Activated CD8-positive, alpha-beta T cell treated with anti-CD3 and anti-CD28 coated beads for 36 hours (primary cell): ENCODE data around the gene NUP98. TPM values are rescaled to one million over a fixed set of nuclear protein-coding genes. Genes with fewer than 3 reads are reported as not detected.

Experiments
- ATAC-seq: fragments of 200-7000 bp; cut with Tn5 transposase; one replicate; pipeline ENCODE4 v1.10.0; 2021; ENCODE audit warnings: mild to moderate bottlenecking, moderate library complexity
- CTCF ChIA-PET: fragments of 350-600 bp; sonication (Branson Sonifier 250); formaldehyde crosslinking; loops from one replicate; lab custom pipeline; 2021; ENCODE audit warnings: antibody characterized with exemption; lab: Charles Lee
- POLR2A ChIA-PET: fragments of 350-600 bp; sonication (Branson Sonifier 250); formaldehyde crosslinking; loops from one replicate; lab custom pipeline; 2021; ENCODE audit warnings: antibody characterized with exemption; lab: Charles Lee
- DNase-seq: peaks from one replicate; pipeline ENCODE4 v3.0.0-alpha.2; 2020
- H3K27ac Mint-ChIP-seq: one replicate; pipeline ENCODE4 v1.8.0; 2021; ENCODE audit warnings: mild to moderate bottlenecking, mixed read lengths
- H3K27me3 Mint-ChIP-seq: one replicate; pipeline ENCODE4 v1.8.0; 2021; ENCODE audit warnings: mixed read lengths
- H3K36me3 Mint-ChIP-seq: one replicate; pipeline ENCODE4 v1.8.0; 2021; ENCODE audit warnings: low read depth, mixed read lengths
- H3K4me1 Mint-ChIP-seq: one replicate; pipeline ENCODE4 v1.8.0; 2021; ENCODE audit warnings: low read depth, mixed read lengths
- H3K4me3 Mint-ChIP-seq: one replicate; pipeline ENCODE4 v1.8.0; 2021; ENCODE audit warnings: mild to moderate bottlenecking, moderate library complexity, mixed read lengths
- H3K9me3 Mint-ChIP-seq: one replicate; pipeline ENCODE4 v1.8.0; 2021; ENCODE audit warnings: mixed read lengths
- intact Hi-C: fragments of 100-400 bp; cut with micrococcal nuclease; formaldehyde crosslinking; loops from one replicate; pipeline ENCODE4 v1.10.0; 2022
- total RNA-seq, 2 experiments: library from RNA; stranded (reverse); gene quantifications; one replicate each; pipeline ENCODE4 v1.2.3, GENCODE V29; 2021
- TF ChIP-seq, protein P1 (sequence below): fragments of 200-600 bp; IDR thresholded peaks from one replicate; pipeline ENCODE4 v1.8.0; 2022; ENCODE audit warnings: antibody characterized with exemption, mild to moderate bottlenecking

The NUP98 gene
- total RNA-seq, 2 experiments from 2014 or later = 88.4 to 89.9 TPM

DNA sequence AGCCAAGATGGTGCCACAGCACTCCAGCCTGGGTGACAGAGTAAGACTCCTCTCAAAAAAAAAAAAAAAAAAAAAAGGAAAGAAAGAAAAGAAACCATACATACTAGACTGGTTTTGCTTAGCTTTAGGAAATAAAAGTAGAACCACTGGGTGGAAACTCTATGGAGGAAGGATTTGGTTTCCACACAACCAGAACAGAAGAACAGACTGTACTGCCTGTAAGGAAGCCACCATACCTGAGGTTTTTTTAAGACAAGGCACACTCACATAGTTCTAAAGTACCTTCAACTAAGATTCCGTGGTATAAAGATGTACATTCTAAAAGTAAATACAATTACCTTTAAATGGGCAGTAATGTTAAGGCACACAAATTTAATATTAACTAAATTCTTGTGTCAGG, 58.6 kb downstream of the NUP98 start:
- peaks cover 37% of the 10 kb centered on the region for H3K36me3 Mint-ChIP-seq
- H3K27ac Mint-ChIP-seq = no peak overlapping the region
- H3K9me3 Mint-ChIP-seq = no peaks in the 10 kb centered on the region
- H3K4me3 Mint-ChIP-seq = no peak overlapping the region
- no peak for ATAC-seq
- CTCF ChIA-PET = interaction anchor here (0.9 kb wide), 1 partner anchor 334 kb away, joined by 3 read pairs; no protein-coding TSS in a partner anchor
- H3K27me3 Mint-ChIP-seq = no peaks in the 10 kb centered on the region
- POLR2A ChIA-PET = no interaction called here
- intact Hi-C loops = no loop called here
- no peak for DNase-seq
- TF ChIP-seq, protein P1, sequence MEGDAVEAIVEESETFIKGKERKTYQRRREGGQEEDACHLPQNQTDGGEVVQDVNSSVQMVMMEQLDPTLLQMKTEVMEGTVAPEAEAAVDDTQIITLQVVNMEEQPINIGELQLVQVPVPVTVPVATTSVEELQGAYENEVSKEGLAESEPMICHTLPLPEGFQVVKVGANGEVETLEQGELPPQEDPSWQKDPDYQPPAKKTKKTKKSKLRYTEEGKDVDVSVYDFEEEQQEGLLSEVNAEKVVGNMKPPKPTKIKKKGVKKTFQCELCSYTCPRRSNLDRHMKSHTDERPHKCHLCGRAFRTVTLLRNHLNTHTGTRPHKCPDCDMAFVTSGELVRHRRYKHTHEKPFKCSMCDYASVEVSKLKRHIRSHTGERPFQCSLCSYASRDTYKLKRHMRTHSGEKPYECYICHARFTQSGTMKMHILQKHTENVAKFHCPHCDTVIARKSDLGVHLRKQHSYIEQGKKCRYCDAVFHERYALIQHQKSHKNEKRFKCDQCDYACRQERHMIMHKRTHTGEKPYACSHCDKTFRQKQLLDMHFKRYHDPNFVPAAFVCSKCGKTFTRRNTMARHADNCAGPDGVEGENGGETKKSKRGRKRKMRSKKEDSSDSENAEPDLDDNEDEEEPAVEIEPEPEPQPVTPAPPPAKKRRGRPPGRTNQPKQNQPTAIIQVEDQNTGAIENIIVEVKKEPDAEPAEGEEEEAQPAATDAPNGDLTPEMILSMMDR = no peak
- no peaks in the 10 kb centered on the region for H3K4me1 Mint-ChIP-seq

DNA sequence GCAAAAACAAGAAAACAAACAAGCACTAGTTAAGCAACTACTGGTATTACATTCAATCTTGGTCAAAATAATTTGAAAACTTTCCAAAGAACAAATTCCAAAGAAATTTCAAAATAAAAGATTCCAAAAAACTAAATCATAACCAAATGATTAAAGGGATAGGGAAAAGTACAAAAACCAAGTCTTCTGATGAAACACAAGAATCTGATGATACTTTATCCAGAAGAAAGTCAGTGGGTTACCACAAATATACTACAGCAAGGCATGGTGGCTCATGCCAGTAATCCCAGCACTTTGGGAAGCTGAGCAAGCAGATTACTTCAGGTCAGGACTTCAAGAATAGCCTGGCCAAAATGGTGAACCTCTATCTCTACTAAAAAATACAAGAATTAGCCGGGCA, 59.1 kb downstream of the NUP98 start:
- H3K4me3 Mint-ChIP-seq = no peak overlapping the region
- TF ChIP-seq, protein P1 = no peak
- ATAC-seq = no peak
- H3K27ac Mint-ChIP-seq = no peak overlapping the region
- intact Hi-C loops = no loop called here
- ChIA-PET CTCF (no interaction called here), POLR2A (no interaction called here)
- DNase-seq = no peak
- H3K4me1 Mint-ChIP-seq = no peaks in the 10 kb centered on the region
- no peaks in the 10 kb centered on the region for H3K9me3 Mint-ChIP-seq
- peaks cover 40% of the 10 kb centered on the region for H3K36me3 Mint-ChIP-seq
- H3K27me3 Mint-ChIP-seq = no peaks in the 10 kb centered on the region

DNA sequence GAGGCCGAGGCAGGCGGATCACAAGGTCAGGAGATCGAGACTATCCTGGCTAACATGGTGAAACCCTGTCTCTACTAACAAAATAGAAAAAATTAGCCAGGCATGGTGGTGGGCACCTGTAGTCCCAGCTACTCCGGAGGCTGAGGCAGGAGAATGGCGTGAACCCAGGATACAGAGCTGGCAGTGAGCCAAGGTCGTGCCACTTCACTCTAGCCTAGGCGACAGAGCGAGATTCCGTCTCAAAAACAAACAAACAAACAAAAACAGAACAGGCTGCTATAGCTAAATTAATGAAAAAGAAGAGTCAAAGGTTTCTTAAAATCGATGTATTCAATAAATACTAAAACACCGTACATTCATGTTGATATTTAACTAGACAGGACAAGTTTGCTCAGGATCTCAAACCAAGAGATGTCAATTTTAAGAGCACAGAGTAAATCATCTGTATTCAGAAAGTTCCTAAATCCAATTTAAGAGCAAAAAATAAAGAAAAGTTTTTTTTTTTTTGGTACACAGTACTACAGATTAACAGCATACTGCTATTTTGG, 59.9 kb downstream of the NUP98 start:
- no peak overlapping the region for H3K4me3 Mint-ChIP-seq
- no peak overlapping the region for H3K27ac Mint-ChIP-seq
- ChIA-PET CTCF (no interaction called here), POLR2A (no interaction called here)
- H3K27me3 Mint-ChIP-seq = no peaks in the 10 kb centered on the region
- TF ChIP-seq, protein P1 = no peak
- intact Hi-C loops = no loop called here
- ATAC-seq (no peak), DNase-seq (no peak)
- no peaks in the 10 kb centered on the region for H3K9me3 Mint-ChIP-seq
- peaks cover 37% of the 10 kb centered on the region for H3K36me3 Mint-ChIP-seq
- no peaks in the 10 kb centered on the region for H3K4me1 Mint-ChIP-seq

DNA sequence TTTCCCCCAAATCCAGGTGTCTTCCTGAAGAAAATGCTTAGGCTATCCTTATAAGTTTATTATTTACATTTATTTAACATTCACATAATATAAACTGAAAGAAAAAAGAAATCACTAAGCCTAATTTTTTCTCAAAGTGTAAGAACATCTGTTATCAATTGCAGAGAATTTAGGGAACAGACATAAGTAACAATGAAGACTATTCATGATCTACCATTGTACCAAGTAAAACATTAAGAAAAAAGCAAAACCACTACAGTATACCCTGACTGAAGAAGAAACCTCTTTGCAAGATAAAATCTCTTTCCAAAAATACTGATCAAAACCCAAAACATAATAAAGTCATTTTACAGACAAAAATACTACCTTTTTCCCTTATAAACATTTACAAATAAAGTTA, 60.5 kb downstream of the NUP98 start:
- POLR2A ChIA-PET = no interaction called here
- no peak overlapping the region for H3K4me3 Mint-ChIP-seq
- H3K27ac Mint-ChIP-seq = no peak overlapping the region
- CTCF ChIA-PET = no interaction called here
- no peaks in the 10 kb centered on the region for H3K27me3 Mint-ChIP-seq
- DNase-seq = no peak
- no peaks in the 10 kb centered on the region for H3K9me3 Mint-ChIP-seq
- intact Hi-C loops = no loop called here
- peaks cover 38% of the 10 kb centered on the region for H3K36me3 Mint-ChIP-seq
- TF ChIP-seq, protein P1 = no peak
- no peaks in the 10 kb centered on the region for H3K4me1 Mint-ChIP-seq
- no peak for ATAC-seq

DNA sequence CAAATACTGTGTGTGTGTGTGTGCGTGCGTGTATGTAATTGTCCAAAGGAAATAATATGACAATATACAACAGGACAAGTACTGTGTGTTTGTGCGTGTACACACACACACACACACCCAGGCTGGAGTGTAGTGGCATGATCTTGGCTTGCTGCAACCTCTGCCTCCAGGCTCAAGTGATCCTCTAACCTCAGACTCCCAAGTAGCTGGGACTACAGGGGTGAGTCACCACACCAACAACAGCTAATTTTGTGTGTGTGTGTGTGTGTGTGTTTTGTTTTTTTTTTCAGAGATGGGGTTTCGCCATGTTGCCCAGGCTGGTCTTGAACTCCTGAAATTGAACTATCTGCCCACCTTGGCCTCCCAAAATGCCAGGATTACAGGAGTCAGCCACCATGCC, 61.5 kb downstream of the NUP98 start:
- ChIA-PET CTCF (interaction anchor here (1.4 kb wide), 1 partner anchor 16 kb away, joined by 3 read pairs; no protein-coding TSS in a partner anchor), POLR2A (interaction anchor here (1.8 kb wide), 1 partner anchor 16 kb away, joined by 7 read pairs; no protein-coding TSS in a partner anchor)
- H3K4me3 Mint-ChIP-seq = no peak overlapping the region
- TF ChIP-seq, protein P1 = no peak
- intact Hi-C loops = no loop called here
- no peak overlapping the region for H3K27ac Mint-ChIP-seq
- no peaks in the 10 kb centered on the region for H3K27me3 Mint-ChIP-seq
- no peak for ATAC-seq
- no peaks in the 10 kb centered on the region for H3K4me1 Mint-ChIP-seq
- DNase-seq = no peak
- H3K9me3 Mint-ChIP-seq = no peaks in the 10 kb centered on the region
- peaks cover 37% of the 10 kb centered on the region for H3K36me3 Mint-ChIP-seq
